ENCODE results near the gene PNISR.

PNISR gene

GRCh38 chr6:99402448-99402847 is 22.7 kb downstream of the PNISR start:
- TF ChIP-seq CTCF (conservative IDR thresholded peaks at IDR 0.05) (no peak), ZFX (IDR thresholded peaks at IDR 0.05) (no peak)

GRCh38 chr6:99397287-99397686 is 27.8 kb downstream of the PNISR start:
- TF ChIP-seq CTCF (conservative IDR thresholded peaks at IDR 0.05) (no peak), ZFX (IDR thresholded peaks at IDR 0.05) (no peak)

More at GRCh38 chr6:99402448-99402847, 22.7 kb downstream of the PNISR start:
- H3K27ac ChIP-seq, result no peak overlapping the region

GRCh38 chr6:99393698-99394531 is 31.2 kb downstream of the PNISR start, which contains the start of gene COQ3:
Gene COQ3, minus strand, starts transcription at chr6:99394195. Its CDS starts 16 bp downstream, at chr6:99394179.
- peak within 1 kb of the TSS; percentile 74 for H3K27ac ChIP-seq
- TF ChIP-seq ZFX (IDR thresholded peaks at IDR 0.05), result no peak
- no peak for TF ChIP-seq CTCF (conservative IDR thresholded peaks at IDR 0.05)

More at GRCh38 chr6:99397287-99397686, 27.8 kb downstream of the PNISR start:
- no peak overlapping the region for H3K27ac ChIP-seq

GRCh38 chr6:99393366-99393697 is 31.8 kb downstream of the PNISR start:
- TF ChIP-seq ZFX (IDR thresholded peaks at IDR 0.05) (no peak), CTCF (conservative IDR thresholded peaks at IDR 0.05) (no peak)
- peak overlapping the region; percentile 74 for H3K27ac ChIP-seq

GRCh38 chr6:99390896-99391295 is 34.2 kb downstream of the PNISR start:
- no peak for TF ChIP-seq CTCF (conservative IDR thresholded peaks at IDR 0.05)
- TF ChIP-seq ZFX (IDR thresholded peaks at IDR 0.05), result no peak
- H3K27ac ChIP-seq, result no peak overlapping the region

GRCh38 chr6:99384507-99384906 is 40.6 kb downstream of the PNISR start:
- H3K27ac ChIP-seq, result no peak overlapping the region
- TF ChIP-seq ZFX (IDR thresholded peaks at IDR 0.05), result no peak
- no peak for TF ChIP-seq CTCF (conservative IDR thresholded peaks at IDR 0.05)

GRCh38 chr6:99378636-99379035 is 46.5 kb downstream of the PNISR start:
- no peak for TF ChIP-seq ZFX (IDR thresholded peaks at IDR 0.05)
- TF ChIP-seq CTCF (conservative IDR thresholded peaks at IDR 0.05), result no peak
- H3K27ac ChIP-seq, result no peak overlapping the region

Data from C4-2B (cell line).